Right cardiac atrium (tissue), 5 donors: ENCODE data around the gene IFFO2. TPM values are rescaled to one million over a fixed set of nuclear protein-coding genes. Genes with fewer than 3 reads are reported as not detected.

Source experiments
- ATAC-seq, 2 donors: fragments of 200-7000 bp; cut with Tn5 transposase; one replicate each; pipeline versions ENCODE4 v1.8.0 to v1.9.1; 2020; ENCODE audit warnings: moderate library complexity in 2 of 2, mild to moderate bottlenecking in 1 of 2
- DNase-seq, 3 donors: peaks; one replicate each; pipeline ENCODE4 v3.0.0-alpha.2; 2020
- H3K27ac ChIP-seq: one replicate; pipeline ENCODE4 v1.5.1; 2013; ENCODE audit warnings: mild to moderate bottlenecking, low read length, control low read depth, moderate library complexity
- H3K27me3 ChIP-seq: one replicate; pipeline ENCODE4 v1.6.1; 2013; ENCODE audit not compliant: control insufficient read depth, insufficient read depth
- H3K4me1 ChIP-seq: one replicate; pipeline ENCODE4 v1.6.1; 2013; ENCODE audit warnings: low read length; ENCODE audit not compliant: control insufficient read depth, insufficient read depth
- H3K4me3 ChIP-seq: one replicate; pipeline ENCODE4 v1.5.1; 2013; ENCODE audit warnings: low read length, control low read depth
- H3K9me3 ChIP-seq: one replicate; pipeline ENCODE4 v1.6.1; 2013; ENCODE audit warnings: low read length; ENCODE audit not compliant: control insufficient read depth
- WGBS: extraction: QIAGEN DNeasy Blood & Tissue Kit; methylation state at CpG from one replicate; pipeline ENCODE4 v1.1.7; 2013; 5-methylcytosine and 5-hydroxymethylcytosine counted together
- intact Hi-C, 4 donors: fragments of 100-400 bp; cut with DNase I; formaldehyde crosslinking; loops; one replicate each; pipeline versions ENCODE4 v1.11.0 to v1.14.0; 2022 to 2023
- polyA plus RNA-seq: library from polyadenylated mRNA; stranded (reverse); fragments of 200-250 nt; gene quantifications from one replicate; pipeline ENCODE4 v1.2.3, GENCODE V29; 2013
- total RNA-seq, 4 donors: library from RNA; stranded (reverse); fragmentation: NEBNext Ultra II Directional; extraction: Animal tissue kit (Norgen Biotek cat#: 25700); gene quantifications; one replicate each; pipeline ENCODE4 v1.2.1, GENCODE V29; 2021
- donor health status: healthy with polysubstance abuse.
- donor health status: DM: no; HTN: yes; CAD: no.
- donor health status: DM: no; HTN: no; CAD: no.
- donor health status: DM: no; HTN: yes; CAD: no; lungs with severe emphysema.
- donor health status: DM: yes; HTN: yes; CAD: no.

Gene IFFO2
- total and polyA plus RNA-seq, 5 donors, result 5.0 to 12.7 (median 7.3) TPM

- DNase-seq, result peak in 2 of 3 donors; percentile 74 to 75
- Histone ChIP-seq H3K27ac (peak overlapping the region; percentile 95), H3K27me3 (no peaks in the 10 kb centered on the region), H3K9me3 (no peaks in the 10 kb centered on the region), H3K4me1 (peaks cover 37% of the 10 kb centered on the region), H3K4me3 (no peak overlapping the region)
- intact Hi-C loops, result no loop called here
- ATAC-seq, result peak in 1 of 2 donors; percentile 28
- 21% methylated on average over 14 of the region's 14 CpGs for WGBS
Measured at GRCh38 chr1:18923756-18924211, 32.7 kb downstream of the IFFO2 start.

GRCh38 chr1:18922848-18923755 is 33.4 kb downstream of the IFFO2 start:
- no peak overlapping the region for H3K4me3 ChIP-seq
- intact Hi-C loops, result no loop called here
- no peaks in the 10 kb centered on the region for H3K9me3 ChIP-seq
- whole genome bisulfite sequencing, result 58% methylated on average over 18 of the region's 18 CpGs
- H3K27me3 ChIP-seq, result no peaks in the 10 kb centered on the region
- ATAC-seq (no peak), DNase-seq (peak in 1 of 3 donors; percentile 66)
- peaks cover 34% of the 10 kb centered on the region for H3K4me1 ChIP-seq
- peak overlapping the region; percentile 95 for H3K27ac ChIP-seq

GRCh38 chr1:18922319-18922726 is 34.2 kb downstream of the IFFO2 start:
- DNase-seq (peak; percentile 89 to 93 (median 92)), ATAC-seq (peak; percentile 87 to 91)
- H3K4me1 ChIP-seq, result peaks cover 30% of the 10 kb centered on the region
- H3K27ac ChIP-seq, result peak overlapping the region; percentile 95
- 1% methylated on average over 8 of the region's 8 CpGs for WGBS
- no peaks in the 10 kb centered on the region for H3K9me3 ChIP-seq
- no peak overlapping the region for H3K4me3 ChIP-seq
- H3K27me3 ChIP-seq, result no peaks in the 10 kb centered on the region
- intact Hi-C loops, result no loop called here

GRCh38 chr1:18921516-18922251 is 34.8 kb downstream of the IFFO2 start:
- intact Hi-C loops, result no loop called here

GRCh38 chr1:18920931-18921330 is 35.5 kb downstream of the IFFO2 start:
- WGBS, result 95% methylated on average over 7 of the region's 7 CpGs

More at GRCh38 chr1:18921516-18922251, 34.8 kb downstream of the IFFO2 start:
- no peaks in the 10 kb centered on the region for H3K9me3 ChIP-seq
- H3K4me1 ChIP-seq, result peaks cover 24% of the 10 kb centered on the region
- WGBS, result 58% methylated on average over 17 of the region's 17 CpGs
- no peak overlapping the region for H3K4me3 ChIP-seq
- no peaks in the 10 kb centered on the region for H3K27me3 ChIP-seq
- DNase-seq (peak in 1 of 3 donors; percentile 39), ATAC-seq (peak; percentile 1 to 49)
- H3K27ac ChIP-seq, result peak overlapping the region; percentile 95

GRCh38 chr1:18919956-18920355 is 36.5 kb downstream of the IFFO2 start:
- DNase-seq, result no peak
- H3K9me3 ChIP-seq, result no peaks in the 10 kb centered on the region
- H3K27ac ChIP-seq, result no peak overlapping the region
- WGBS, result 88% methylated on average over 12 of the region's 12 CpGs
- no peak for ATAC-seq
- no peak overlapping the region for H3K4me3 ChIP-seq
- H3K27me3 ChIP-seq, result no peaks in the 10 kb centered on the region
- H3K4me1 ChIP-seq, result peaks cover 24% of the 10 kb centered on the region
- intact Hi-C loops, result no loop called here

More at GRCh38 chr1:18920931-18921330, 35.5 kb downstream of the IFFO2 start:
- DNase-seq (peak in 1 of 3 donors; percentile 40), ATAC-seq (no peak)
- Histone ChIP-seq H3K4me1 (peaks cover 24% of the 10 kb centered on the region), H3K27me3 (no peaks in the 10 kb centered on the region), H3K9me3 (no peaks in the 10 kb centered on the region), H3K4me3 (no peak overlapping the region), H3K27ac (no peak overlapping the region)
- intact Hi-C loops, result no loop called here

GRCh38 chr1:18919197-18919905 is 37.1 kb downstream of the IFFO2 start:
- intact Hi-C loops, result no loop called here
- DNase-seq, result peak in 1 of 3 donors; percentile 52
- ATAC-seq, result no peak
- Histone ChIP-seq H3K9me3 (no peaks in the 10 kb centered on the region), H3K4me3 (no peak overlapping the region), H3K27ac (no peak overlapping the region), H3K4me1 (peaks cover 22% of the 10 kb centered on the region), H3K27me3 (no peaks in the 10 kb centered on the region)
- 89% methylated on average over 31 of the region's 31 CpGs for WGBS

- DNase-seq, result peak in 1 of 3 donors; percentile 50
- no peak overlapping the region for H3K4me3 ChIP-seq
- no peak overlapping the region for H3K27ac ChIP-seq
- no peaks in the 10 kb centered on the region for H3K27me3 ChIP-seq
- WGBS, result 95% methylated on average over 14 of the region's 14 CpGs
- no peaks in the 10 kb centered on the region for H3K9me3 ChIP-seq
- H3K4me1 ChIP-seq, result peaks cover 15% of the 10 kb centered on the region
- intact Hi-C loops, result no loop called here
- no peak for ATAC-seq
Measured at GRCh38 chr1:18918417-18918816, 38.1 kb downstream of the IFFO2 start.

- H3K4me1 ChIP-seq, result peaks cover 4% of the 10 kb centered on the region
- no peak overlapping the region for H3K4me3 ChIP-seq
- H3K27ac ChIP-seq, result no peak overlapping the region
- WGBS, result 89% methylated on average over 30 of the region's 30 CpGs
- DNase-seq, result peak in 1 of 3 donors; percentile 39
- no peak for ATAC-seq
- intact Hi-C loops, result no loop called here
- H3K9me3 ChIP-seq, result no peaks in the 10 kb centered on the region
- H3K27me3 ChIP-seq, result no peaks in the 10 kb centered on the region
Measured at GRCh38 chr1:18917071-18917799, 39.2 kb downstream of the IFFO2 start.

- DNase-seq (peak in 1 of 3 donors; percentile 8), ATAC-seq (no peak)
- Histone ChIP-seq H3K27ac (no peak overlapping the region), H3K27me3 (no peaks in the 10 kb centered on the region), H3K4me3 (no peak overlapping the region), H3K9me3 (no peaks in the 10 kb centered on the region), H3K4me1 (no peaks in the 10 kb centered on the region)
- intact Hi-C loops, result no loop called here
- 90% methylated on average over 7 of the region's 7 CpGs for WGBS
Measured at GRCh38 chr1:18915341-18915740, 41.1 kb downstream of the IFFO2 start.
